AG20443 (cell line): Measurements from ENCODE around the gene UBR2.
"Not testable (repeated sequence)": the region's sequence is repeated elsewhere in the genome, so short reads cannot be mapped to it uniquely, and the experiment has no call there.

Source experiments
- DNase-seq: peaks from one replicate; pipeline ENCODE4 v3.0.0; 2012; ENCODE audit warnings: low spot score, mixed read lengths

The UBR2 gene

DNA sequence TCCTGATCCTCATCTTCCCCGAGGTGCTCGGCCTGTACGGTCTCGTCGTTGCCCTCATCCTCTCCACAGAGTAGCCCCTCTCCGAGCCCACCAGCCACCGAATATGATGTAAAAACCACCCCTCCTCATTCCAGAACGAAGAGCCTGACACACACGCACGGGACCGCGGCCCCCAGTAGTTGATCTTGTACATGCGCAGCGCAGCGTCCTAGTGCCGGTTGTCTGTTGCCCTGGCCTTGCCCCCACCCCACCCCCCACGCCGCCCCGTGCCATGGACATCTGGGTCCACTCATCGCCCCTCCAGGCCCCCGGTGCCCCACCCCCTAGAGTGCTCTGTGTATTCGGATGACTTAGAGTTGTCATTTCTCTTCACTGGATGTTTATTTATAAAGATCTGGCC lies 163.8 kb downstream of the UBR2 start:
- DNase-seq = no peak

- DNase-seq = no peak
Measured at GRCh38 chr6:42729731-42730130, 165.9 kb downstream of the UBR2 start.

GRCh38 chr6:42733867-42734481 lies 170.1 kb downstream of the UBR2 start:
- DNase-seq = not testable (repeated sequence)

GRCh38 chr6:42735976-42736375 lies 172.1 kb downstream of the UBR2 start:
- DNase-seq = no peak

DNA sequence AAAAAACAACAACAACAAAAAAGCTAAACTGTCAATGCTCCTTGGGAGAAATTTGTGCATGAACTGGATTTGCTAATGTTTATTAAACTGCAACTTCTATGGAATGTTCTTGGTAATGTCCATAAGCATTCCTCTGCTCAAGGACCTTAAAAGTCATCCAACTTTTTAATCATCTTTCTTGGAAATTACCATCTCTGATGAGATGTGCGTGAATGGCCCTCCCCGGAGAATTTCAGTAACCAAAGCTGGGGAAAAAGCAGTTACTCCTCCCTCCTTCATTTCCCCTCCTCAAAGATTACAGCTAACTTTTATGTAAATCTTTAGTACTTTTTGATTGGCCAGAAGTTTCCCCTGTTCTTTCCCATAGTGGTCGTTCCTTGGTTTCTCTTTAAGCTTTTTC lies 176.9 kb downstream of the UBR2 start:
- DNase-seq = peak; percentile 42

GRCh38 chr6:42742116-42742894 lies 178.5 kb downstream of the UBR2 start:
- no peak for DNase-seq
